Stimulated activated CD4-positive, alpha-beta T cell treated with anti-CD3 and anti-CD28 coated beads, Interleukin-15, amount 100 ng/mL, for 24 hours (primary cell): Measurements from ENCODE around the gene ZNF554.

Experiments used
- DNase-seq: peaks from one replicate; pipeline ENCODE4 v3.0.0-alpha.2; 2020

Gene ZNF554

GRCh38 chr19:2837430-2837829 is 17.8 kb downstream of the ZNF554 start:
- DNase-seq, result no peak

- DNase-seq, result peak; percentile 99
Observed at GRCh38 chr19:2840794-2841791, 21.4 kb downstream of the ZNF554 start, which contains the start of gene ZNF555. Gene ZNF555, plus strand, starts transcription at chr19:2841475. Its CDS starts 98 bp downstream, at chr19:2841573.

- no peak for DNase-seq
Observed at GRCh38 chr19:2841855-2842574, 22.3 kb downstream of the ZNF554 start.

- no peak for DNase-seq
Observed at GRCh38 chr19:2845107-2845506, 25.4 kb downstream of the ZNF554 start.

- DNase-seq, result no peak
Observed at GRCh38 chr19:2846180-2846894, 26.7 kb downstream of the ZNF554 start.

GRCh38 chr19:2847507-2847906 is 27.8 kb downstream of the ZNF554 start:
- no peak for DNase-seq

- no peak for DNase-seq
Observed at GRCh38 chr19:2848616-2849015, 28.9 kb downstream of the ZNF554 start.

GRCh38 chr19:2850256-2850925 is 30.7 kb downstream of the ZNF554 start:
- no peak for DNase-seq

GRCh38 chr19:2852598-2852997 is 32.9 kb downstream of the ZNF554 start:
- DNase-seq, result no peak

- no peak for DNase-seq
Observed at GRCh38 chr19:2853015-2853606, 33.4 kb downstream of the ZNF554 start.

- DNase-seq, result no peak
Observed at GRCh38 chr19:2854849-2855248, 35.2 kb downstream of the ZNF554 start.

GRCh38 chr19:2856457-2857050 is 36.9 kb downstream of the ZNF554 start:
- no peak for DNase-seq

- no peak for DNase-seq
Observed at GRCh38 chr19:2858864-2859263, 39.2 kb downstream of the ZNF554 start.

- no peak for DNase-seq
Observed at GRCh38 chr19:2863816-2864215, 44.1 kb downstream of the ZNF554 start.

GRCh38 chr19:2865334-2866100 is 45.8 kb downstream of the ZNF554 start:
- DNase-seq, result no peak

GRCh38 chr19:2866495-2867024 is 46.9 kb downstream of the ZNF554 start:
- no peak for DNase-seq

- no peak for DNase-seq
Observed at GRCh38 chr19:2867025-2867991, 47.6 kb downstream of the ZNF554 start, which contains the start of gene ZNF556. Gene ZNF556, plus strand, starts transcription at chr19:2867335. Its CDS starts 87 bp downstream, at chr19:2867422.

- DNase-seq, result no peak
Observed at GRCh38 chr19:2869618-2870017, 50.0 kb downstream of the ZNF554 start.

GRCh38 chr19:2872175-2872574 is 52.5 kb downstream of the ZNF554 start:
- DNase-seq, result peak; percentile 44
